GM19467 (cell line): ENCODE measurements around the gene HOXC12.

Experiments used
- ATAC-seq: cut with Tn5 transposase; IDR thresholded peaks from one replicate; pipeline ENCODE4 v1.9.1; 2021; ENCODE audit warnings: mild to moderate bottlenecking, moderate library complexity; ENCODE audit not compliant: unreplicated experiment

HOXC12 gene, protein sequence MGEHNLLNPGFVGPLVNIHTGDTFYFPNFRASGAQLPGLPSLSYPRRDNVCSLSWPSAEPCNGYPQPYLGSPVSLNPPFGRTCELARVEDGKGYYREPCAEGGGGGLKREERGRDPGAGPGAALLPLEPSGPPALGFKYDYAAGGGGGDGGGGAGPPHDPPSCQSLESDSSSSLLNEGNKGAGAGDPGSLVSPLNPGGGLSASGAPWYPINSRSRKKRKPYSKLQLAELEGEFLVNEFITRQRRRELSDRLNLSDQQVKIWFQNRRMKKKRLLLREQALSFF

DNA sequence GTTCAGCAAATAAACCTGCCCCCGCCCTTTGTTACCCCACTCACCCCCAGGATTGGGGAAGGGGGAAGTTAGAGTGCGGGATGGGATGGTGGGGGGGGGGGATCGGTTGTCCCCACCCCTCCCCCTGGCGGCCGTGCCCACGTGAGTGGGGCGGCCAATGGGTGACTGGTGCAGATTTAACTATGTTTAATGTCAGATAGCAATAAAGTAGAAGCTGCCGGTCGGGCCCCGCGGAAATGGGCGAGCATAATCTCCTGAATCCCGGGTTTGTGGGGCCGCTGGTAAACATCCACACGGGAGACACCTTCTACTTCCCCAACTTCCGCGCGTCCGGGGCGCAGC, at the start of gene HOXC12:
TSS of gene HOXC12 (plus strand) at position 210 of the 342 bp plus-strand sequence. CDS start at position 237, 27 bp downstream.
- ATAC-seq: no peak

GRCh38 chr12:53907103-53907502, 47.6 kb upstream of the HOXC12 start:
- ATAC-seq: no peak

GRCh38 chr12:53916788-53917655, 37.7 kb upstream of the HOXC12 start:
- no peak for ATAC-seq

DNA sequence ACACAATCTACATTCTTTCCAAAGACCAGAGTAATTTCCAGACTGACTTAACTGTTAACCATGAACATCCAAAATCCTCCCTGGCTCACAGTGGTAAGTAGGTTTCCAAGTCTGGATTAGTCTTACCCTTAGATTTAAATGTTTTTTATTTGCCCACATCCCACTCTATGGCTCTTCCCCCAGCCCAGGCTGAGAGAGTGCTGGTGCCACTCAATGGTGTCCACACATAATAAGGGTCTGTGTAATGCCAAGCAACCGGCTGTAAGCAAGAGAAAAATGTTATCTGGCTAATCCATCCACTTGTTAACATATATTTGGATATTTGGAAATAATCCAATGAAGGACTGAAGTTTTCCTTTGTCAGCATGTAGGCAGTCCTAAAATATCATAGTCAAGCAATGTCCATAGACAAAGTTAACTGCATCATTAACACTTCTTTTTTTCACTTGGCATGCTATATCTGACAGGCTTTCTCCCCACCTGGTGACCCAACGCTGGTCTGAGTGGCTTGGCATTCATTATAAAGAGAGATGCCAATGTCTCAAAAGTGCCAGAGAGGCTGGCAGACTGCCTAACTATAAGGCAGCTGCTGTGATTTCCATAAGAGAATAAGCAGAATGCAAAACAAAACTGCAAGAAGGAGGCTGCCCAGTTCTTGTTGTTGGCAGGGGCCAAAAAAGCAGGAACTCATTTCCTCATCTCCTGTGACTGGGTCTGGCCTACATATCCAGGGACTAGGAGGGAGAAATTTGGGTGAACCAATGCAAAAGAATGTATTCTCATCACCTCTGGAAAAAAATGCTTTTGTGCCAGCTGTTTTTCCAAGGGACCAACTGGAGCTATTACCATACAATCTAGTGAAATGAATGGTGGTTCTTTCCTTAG, 29.9 kb upstream of the HOXC12 start:
- no peak for ATAC-seq

GRCh38 chr12:53927220-53928029, 27.3 kb upstream of the HOXC12 start:
- no peak for ATAC-seq

- no peak for ATAC-seq
Measured at GRCh38 chr12:53928054-53928835, 26.5 kb upstream of the HOXC12 start.

DNA sequence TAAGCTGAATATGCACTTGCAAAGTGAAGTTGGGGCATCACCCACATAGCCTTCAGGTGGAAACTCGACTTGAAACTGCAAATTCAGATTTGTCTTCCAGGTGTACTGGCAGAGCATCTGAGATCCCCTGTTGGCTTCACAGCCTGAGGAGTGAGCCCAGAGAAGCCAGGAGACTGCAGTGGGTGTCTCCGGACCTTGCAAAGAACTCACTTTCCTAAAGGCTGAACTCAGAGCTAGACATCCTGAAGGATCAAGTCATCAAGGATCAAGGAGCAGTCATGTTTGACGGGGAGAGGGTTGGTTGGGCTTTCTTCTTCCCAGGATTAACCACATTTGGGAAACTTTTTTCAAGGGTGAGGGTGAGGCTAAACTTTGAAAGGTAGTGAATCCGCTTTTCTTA, 25.2 kb upstream of the HOXC12 start:
- no peak for ATAC-seq

- no peak for ATAC-seq
Measured at GRCh38 chr12:53930591-53931255, 24.0 kb upstream of the HOXC12 start.

- no peak for ATAC-seq
Measured at GRCh38 chr12:53931844-53932581, 22.7 kb upstream of the HOXC12 start.

GRCh38 chr12:53932915-53933314, 21.8 kb upstream of the HOXC12 start:
- ATAC-seq: no peak

GRCh38 chr12:53935383-53936341, 19.0 kb upstream of the HOXC12 start:
- no peak for ATAC-seq

GRCh38 chr12:53937099-53937498, 17.6 kb upstream of the HOXC12 start:
- ATAC-seq: no peak

GRCh38 chr12:53937596-53938325, 16.9 kb upstream of the HOXC12 start:
- ATAC-seq: no peak

DNA sequence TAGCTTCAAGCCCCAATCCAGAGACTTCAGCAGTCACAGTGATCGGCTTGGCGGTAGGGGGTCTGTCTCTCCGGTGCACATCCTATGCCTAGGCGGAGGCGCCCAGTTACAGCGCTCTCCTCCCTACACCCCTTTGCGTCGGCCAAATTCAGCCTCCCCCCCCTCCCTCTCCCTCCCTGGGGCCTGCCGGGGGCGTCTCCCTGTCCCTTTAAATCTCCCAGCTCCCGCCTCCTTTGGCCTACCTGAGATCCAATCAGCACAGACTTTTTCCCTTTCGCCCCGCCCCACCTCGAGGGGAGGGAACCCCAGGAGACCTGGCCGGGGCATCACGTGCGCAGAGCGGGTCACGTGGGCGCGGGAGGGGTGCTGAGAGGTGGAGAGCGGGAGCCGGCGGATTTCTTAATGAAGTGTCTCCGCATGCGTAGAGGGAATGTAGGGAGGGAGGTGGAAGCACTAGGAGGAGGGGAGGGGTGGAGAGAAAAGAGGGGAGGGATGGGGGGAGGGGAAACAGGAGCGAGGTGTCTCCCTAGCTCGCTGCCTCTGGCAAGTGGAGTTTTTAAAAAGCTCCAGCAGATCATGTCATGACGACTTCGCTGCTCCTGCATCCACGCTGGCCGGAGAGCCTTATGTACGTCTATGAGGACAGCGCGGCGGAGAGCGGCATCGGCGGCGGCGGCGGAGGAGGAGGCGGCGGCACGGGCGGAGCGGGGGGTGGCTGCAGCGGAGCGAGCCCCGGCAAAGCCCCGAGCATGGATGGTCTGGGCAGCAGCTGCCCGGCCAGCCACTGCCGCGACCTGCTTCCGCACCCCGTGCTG, 16.2 kb upstream of the HOXC12 start, which contains the start of gene HOXC13:
TSS of gene HOXC13 (plus strand) at position 506 of the 815 bp plus-strand sequence. CDS start at position 582, 76 bp downstream.
- no peak for ATAC-seq
